GM12878 (cell line): ENCODE measurements around the gene TBL3. TPM values are rescaled to one million over a fixed set of nuclear protein-coding genes. Genes with fewer than 3 reads are reported as not detected.
A peak's percentile ranks its signal among the peaks of the same experiment; 100 is the strongest.

Experiments
- ASH2L ChIP-seq: fragments of 300-600, 200-600 bp; sonication (generic); IDR thresholded peaks from 2 replicates; pipeline ENCODE4 v1.6.1; 2017; ENCODE audit warnings: low read depth, mild to moderate bottlenecking, borderline replicate concordance
- BACH1 ChIP-seq: fragments of 450-650 bp; IDR thresholded peaks from 2 replicates; pipeline ENCODE4 v1.6.1; 2017; ENCODE audit warnings: mild to moderate bottlenecking, borderline replicate concordance
- BCL3 ChIP-seq: IDR thresholded peaks from 2 replicates; pipeline ENCODE4 v1.6.1; 2011; ENCODE audit warnings: borderline replicate concordance, low read depth, mild to moderate bottlenecking, moderate library complexity, low read length; ENCODE audit not compliant: insufficient read depth, poor library complexity, severe bottlenecking
- E2F8 ChIP-seq: fragments of 450-650 bp; IDR thresholded peaks from 2 replicates; pipeline ENCODE4 v1.6.1; 2018; ENCODE audit warnings: mild to moderate bottlenecking, low read depth, moderate library complexity; ENCODE audit not compliant: partially characterized antibody
- ETV6 ChIP-seq, 2 experiments: fragments of 450-650 bp in 1 of 2; IDR thresholded peaks in 1 of 2; conservative IDR thresholded peaks in 1 of 2; 2 replicates each; pipeline ENCODE4 v1.6.1; 2014; ENCODE audit warnings: antibody characterized with exemption in 1 of 2, borderline replicate concordance in 1 of 2, low read depth in 1 of 2, mild to moderate bottlenecking in 1 of 2, moderate library complexity in 1 of 2
- FOS ChIP-seq: IDR thresholded peaks from 3 replicates; pipeline ENCODE4 v1.6.1; 2011; ENCODE audit warnings: borderline replicate concordance; ENCODE audit not compliant: insufficient read length; ENCODE audit errors: extremely low read depth
- FOXM1 ChIP-seq: IDR thresholded peaks from 2 replicates; pipeline ENCODE4 v1.6.1; 2012; ENCODE audit warnings: low read depth, mild to moderate bottlenecking, inconsistent platforms, low read length, moderate library complexity
- IKZF2 ChIP-seq, 2 experiments: fragments of 450-650 bp; IDR thresholded peaks; 2 replicates each; pipeline ENCODE4 v1.6.1; 2017; ENCODE audit warnings: mild to moderate bottlenecking in 2 of 2, moderate library complexity in 2 of 2
- KLF5 ChIP-seq: fragments of 450-650 bp; IDR thresholded peaks from 2 replicates; pipeline ENCODE4 v1.6.1; 2014; ENCODE audit warnings: mild to moderate bottlenecking; ENCODE audit not compliant: partially characterized antibody
- MTA3 ChIP-seq: IDR thresholded peaks from 2 replicates; pipeline ENCODE4 v1.6.1; 2012; ENCODE audit warnings: low read length, inconsistent platforms, borderline replicate concordance
- MYC ChIP-seq: IDR thresholded peaks from 2 replicates; pipeline ENCODE4 v1.6.1; 2011; ENCODE audit warnings: mild to moderate bottlenecking, low read length, moderate library complexity, inconsistent platforms; ENCODE audit not compliant: insufficient read depth, insufficient replicate concordance, insufficient read length, severe bottlenecking
- PAX5 ChIP-seq: IDR thresholded peaks from 2 replicates; pipeline ENCODE4 v1.6.1; 2011; ENCODE audit warnings: low read depth, low read length, borderline replicate concordance
- POLR2A ChIP-seq: IDR thresholded peaks from 2 replicates; pipeline ENCODE4 v1.6.1; 2011; ENCODE audit warnings: low read depth, mild to moderate bottlenecking, low read length
- SIX5 ChIP-seq: IDR thresholded peaks from 2 replicates; pipeline ENCODE4 v1.6.1; 2011; ENCODE audit warnings: mild to moderate bottlenecking, low read depth, low read length, moderate library complexity; ENCODE audit not compliant: severe bottlenecking
- TARDBP ChIP-seq: IDR thresholded peaks from 2 replicates; pipeline ENCODE4 v1.6.1; 2016; ENCODE audit warnings: borderline replicate concordance
- TCF7 ChIP-seq: IDR thresholded peaks from 2 replicates; pipeline ENCODE4 v1.6.1; 2014; ENCODE audit warnings: antibody characterized with exemption, borderline replicate concordance
- USF2 ChIP-seq: IDR thresholded peaks from 2 replicates; pipeline ENCODE4 v1.6.1; 2011; ENCODE audit warnings: low read depth, low read length, improper control_type of control experiment, borderline replicate concordance
- ZBED1 ChIP-seq: IDR thresholded peaks from 2 replicates; pipeline ENCODE4 v1.6.1; 2016; ENCODE audit warnings: borderline replicate concordance
- ZBTB4 ChIP-seq: fragments of 450-650 bp; formaldehyde crosslinking; IDR thresholded peaks from 2 replicates; pipeline ENCODE4 v1.4.0; 2022; ENCODE audit warnings: mild to moderate bottlenecking, moderate library complexity
- ZNF24 ChIP-seq: fragments of 450-650 bp; IDR thresholded peaks from 2 replicates; pipeline ENCODE4 v1.6.1; 2017; ENCODE audit warnings: antibody characterized with exemption, mild to moderate bottlenecking
- polyA plus RNA-seq, 11 experiments: library from polyadenylated mRNA; depleted of rRNA in 4 of 11; unstranded in 6 of 11; stranded (reverse) in 5 of 11; fragments of >200 nt; fragmentation: Nextera tagmentation in 4 of 11; fragmentation: Illumina TruSeq in 1 of 11; extraction: Ambion mirVana in 4 of 11; extraction: Trizol in 1 of 11; gene quantifications; 1 replicate in 1 of 11; 2 replicates in 10 of 11; pipeline versions ENCODE4 v1.2.1 to v1.2.3, GENCODE V29; 2011 to 2016; ENCODE audit warnings: inconsistent platforms in 2 of 11, missing spikeins in 2 of 11, low read depth in 1 of 11
- total RNA-seq, 4 experiments: library from RNA; depleted of rRNA in 3 of 4; stranded (reverse); fragments of >200 nt in 3 of 4; fragmentation: Illumina TruSeq in 1 of 4; extraction: Trizol in 1 of 4; gene quantifications; 2 replicates each; pipeline versions ENCODE4 v1.2.1 to v1.2.3, GENCODE V29; 2013 to 2021

Gene TBL3
- total and polyA plus RNA-seq, 10 of the 15 experiments (the other 5 are each of a cell fraction or from before 2014, with no cell fraction given): 1.2 to 101 (median 34.2) TPM

GRCh38 chr16:1960665-1961630 is 10.9 kb upstream of the TBL3 start (continued):
- no peak for TF ChIP-seq ASH2L
- TF ChIP-seq IKZF2 (IDR thresholded peaks at IDR 0.05): no peak
- no peak for TF ChIP-seq SIX5
- peak; percentile 83 for TF ChIP-seq FOXM1
- TF ChIP-seq ETV6 (conservative IDR thresholded peaks at IDR 0.05 in 1 of 2, IDR thresholded peaks at IDR 0.05 in 1 of 2; ENCODE audit: borderline replicate concordance in 1 of 2, low read depth in 1 of 2): 0 out of 4 replicates have a peak, but pooled peaks of 1 of the 2 experiments have one; percentile 30
- TF ChIP-seq MTA3: peak; percentile 100
- TF ChIP-seq ZBTB4: 0 out of 2 replicates have a peak, but pooled peaks have one; percentile 24
- 0 out of 2 replicates have a peak, but pooled peaks have one; percentile 13 for TF ChIP-seq TCF7
- TF ChIP-seq ZNF24: no peak
- TF ChIP-seq TARDBP: peak; percentile 74; the same call in 1 of the 2 replicates
- TF ChIP-seq BACH1: peak; percentile 73
- TF ChIP-seq MYC: no peak
- TF ChIP-seq KLF5: no peak
- TF ChIP-seq USF2: no peak
- TF ChIP-seq ZBED1: peak; percentile 94
- peak; percentile 65 for TF ChIP-seq BCL3
- TF ChIP-seq POLR2A: peak; percentile 83
- peak; percentile 34 for TF ChIP-seq E2F8
- TF ChIP-seq FOS: no peak
- peak; percentile 50; the same call in 1 of the 2 replicates for TF ChIP-seq PAX5
